Calu3 (cell line): ENCODE measurements around the gene CHST8. TPM values are rescaled to one million over a fixed set of nuclear protein-coding genes. Genes with fewer than 3 reads are reported as not detected.

Experiments
- BruUV-seq: library from RNA; stranded (reverse); fragments of 400-500 nt; replicated peaks from 2 replicates; lab custom pipeline; 2021; lab: Mats Ljungman, UMichigan
- CTCF ChIA-PET: fragments of 300-600 bp; sonication (Branson Sonifier 250); formaldehyde crosslinking; loops from one replicate; lab custom pipeline; 2022; ENCODE audit warnings: antibody characterized with exemption; lab: Charles Lee
- DNase-seq: peaks from one replicate; pipeline ENCODE4 v3.0.0; 2022
- H3K27ac Mint-ChIP-seq: one replicate; pipeline ENCODE4 v1.8.0; 2022; ENCODE audit warnings: mixed read lengths; ENCODE audit not compliant: unreplicated experiment
- H3K27me3 Mint-ChIP-seq: one replicate; pipeline ENCODE4 v1.8.0; 2022; ENCODE audit warnings: mixed read lengths; ENCODE audit not compliant: unreplicated experiment
- H3K36me3 Mint-ChIP-seq: one replicate; pipeline ENCODE4 v1.8.0; 2022; ENCODE audit warnings: mild to moderate bottlenecking, moderate library complexity, mixed read lengths; ENCODE audit not compliant: insufficient read depth, unreplicated experiment
- H3K4me1 Mint-ChIP-seq: one replicate; pipeline ENCODE4 v1.8.0; 2022; ENCODE audit warnings: mild to moderate bottlenecking, low read depth, mixed read lengths; ENCODE audit not compliant: unreplicated experiment
- H3K4me3 Mint-ChIP-seq: one replicate; pipeline ENCODE4 v1.8.0; 2022; ENCODE audit warnings: mild to moderate bottlenecking, low read depth, moderate library complexity, mixed read lengths; ENCODE audit not compliant: unreplicated experiment
- H3K9me3 Mint-ChIP-seq: one replicate; pipeline ENCODE4 v1.8.0; 2022; ENCODE audit warnings: low read depth, mixed read lengths; ENCODE audit not compliant: unreplicated experiment
- intact Hi-C: fragments of 100-400 bp; cut with micrococcal nuclease; formaldehyde crosslinking; loops from one replicate; pipeline ENCODE4 v1.10.0; 2022; ENCODE audit not compliant: unreplicated experiment
- total RNA-seq: library from RNA; stranded (reverse); gene quantifications from 2 replicates; pipeline ENCODE4 v1.2.3, GENCODE V29; 2022
- TF ChIP-seq, protein P1 (sequence below): fragments of 200-600 bp; IDR thresholded peaks from one replicate; pipeline ENCODE4 v1.8.0; 2022; ENCODE audit warnings: antibody characterized with exemption; ENCODE audit not compliant: unreplicated experiment

The CHST8 gene
- total RNA-seq, 1 experiment from 2014 or later: not detected

DNA sequence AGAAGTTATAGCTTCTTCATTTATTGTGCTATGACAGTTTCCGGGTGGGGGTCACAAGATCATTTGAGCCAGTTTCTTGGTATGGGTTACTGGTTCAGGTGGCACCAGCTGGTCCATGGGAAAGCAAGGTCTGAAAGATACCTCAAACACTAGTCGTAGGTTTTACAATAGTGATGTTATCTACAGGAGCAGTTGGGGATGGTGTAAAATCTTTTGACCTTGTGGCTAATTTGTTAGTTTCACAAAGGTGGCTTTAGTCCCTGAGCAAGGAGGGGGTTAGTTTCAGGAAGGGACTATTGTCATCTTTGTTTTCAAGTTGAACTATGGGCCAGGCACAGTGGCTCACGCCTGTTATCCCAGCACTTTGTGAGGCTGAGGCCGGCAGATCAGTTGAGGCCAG is 24.6 kb downstream of the CHST8 start:
- H3K27me3 Mint-ChIP-seq: peaks cover 34% of the 10 kb centered on the region
- TF ChIP-seq, protein P1, sequence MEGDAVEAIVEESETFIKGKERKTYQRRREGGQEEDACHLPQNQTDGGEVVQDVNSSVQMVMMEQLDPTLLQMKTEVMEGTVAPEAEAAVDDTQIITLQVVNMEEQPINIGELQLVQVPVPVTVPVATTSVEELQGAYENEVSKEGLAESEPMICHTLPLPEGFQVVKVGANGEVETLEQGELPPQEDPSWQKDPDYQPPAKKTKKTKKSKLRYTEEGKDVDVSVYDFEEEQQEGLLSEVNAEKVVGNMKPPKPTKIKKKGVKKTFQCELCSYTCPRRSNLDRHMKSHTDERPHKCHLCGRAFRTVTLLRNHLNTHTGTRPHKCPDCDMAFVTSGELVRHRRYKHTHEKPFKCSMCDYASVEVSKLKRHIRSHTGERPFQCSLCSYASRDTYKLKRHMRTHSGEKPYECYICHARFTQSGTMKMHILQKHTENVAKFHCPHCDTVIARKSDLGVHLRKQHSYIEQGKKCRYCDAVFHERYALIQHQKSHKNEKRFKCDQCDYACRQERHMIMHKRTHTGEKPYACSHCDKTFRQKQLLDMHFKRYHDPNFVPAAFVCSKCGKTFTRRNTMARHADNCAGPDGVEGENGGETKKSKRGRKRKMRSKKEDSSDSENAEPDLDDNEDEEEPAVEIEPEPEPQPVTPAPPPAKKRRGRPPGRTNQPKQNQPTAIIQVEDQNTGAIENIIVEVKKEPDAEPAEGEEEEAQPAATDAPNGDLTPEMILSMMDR: no peak
- no peak overlapping the region for H3K27ac Mint-ChIP-seq
- no peak overlapping the region for H3K4me3 Mint-ChIP-seq
- no peaks in the 10 kb centered on the region for H3K9me3 Mint-ChIP-seq
- H3K4me1 Mint-ChIP-seq: no peaks in the 10 kb centered on the region
- no peaks in the 10 kb centered on the region for H3K36me3 Mint-ChIP-seq
- intact Hi-C loops: no loop called here
- no TSS peak for BruUV-seq
- CTCF ChIA-PET: no interaction called here
- no peak for DNase-seq

GRCh38 chr19:33647146-33647545 is 25.4 kb downstream of the CHST8 start:
- TF ChIP-seq, protein P1: no peak
- H3K4me3 Mint-ChIP-seq: no peak overlapping the region
- intact Hi-C loops: no loop called here
- H3K9me3 Mint-ChIP-seq: no peaks in the 10 kb centered on the region
- BruUV-seq: no TSS peak
- CTCF ChIA-PET: no interaction called here
- no peaks in the 10 kb centered on the region for H3K36me3 Mint-ChIP-seq
- H3K27me3 Mint-ChIP-seq: peaks cover 29% of the 10 kb centered on the region
- DNase-seq: no peak
- H3K4me1 Mint-ChIP-seq: no peaks in the 10 kb centered on the region
- H3K27ac Mint-ChIP-seq: no peak overlapping the region

DNA sequence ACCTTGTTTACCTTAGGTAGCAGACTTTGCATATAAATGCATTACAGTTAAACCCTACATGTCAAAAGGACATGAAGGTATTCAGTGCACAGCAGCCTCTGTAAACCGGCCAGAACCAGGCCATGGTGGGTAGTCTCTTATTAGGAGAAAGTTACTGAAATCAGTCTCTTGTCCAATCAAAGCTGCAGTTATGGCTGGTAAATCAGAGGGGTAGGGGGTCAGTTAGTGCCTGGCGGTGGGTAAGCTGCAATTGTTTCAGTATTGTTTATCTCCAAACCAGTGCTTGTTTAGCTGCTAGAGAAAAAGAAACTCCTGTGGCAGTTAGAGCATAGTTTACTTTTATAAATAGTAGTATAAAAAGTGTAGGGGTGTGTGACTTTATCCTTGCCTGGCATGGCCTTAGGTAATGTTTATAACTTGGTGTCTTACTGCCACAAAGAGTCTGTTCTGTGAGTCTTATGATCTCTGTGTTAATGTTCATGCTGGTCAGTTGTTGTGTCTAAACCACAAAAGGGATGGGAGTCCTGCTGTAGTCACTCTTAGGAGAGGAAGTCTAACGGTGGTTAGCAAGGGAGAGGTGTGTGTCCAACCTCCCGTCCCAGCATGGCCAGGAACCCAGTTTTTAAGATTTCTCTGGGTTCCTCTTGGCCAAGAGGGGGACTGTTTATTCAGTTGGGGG is 28.0 kb downstream of the CHST8 start:
- intact Hi-C loops: no loop called here
- TF ChIP-seq, protein P1: no peak
- CTCF ChIA-PET: interaction anchor here (0.6 kb wide), 1 partner anchor 8 kb away, joined by 9 read pairs; no protein-coding TSS in a partner anchor
- Mint-ChIP-seq H3K9me3 (no peaks in the 10 kb centered on the region), H3K4me1 (no peaks in the 10 kb centered on the region), H3K4me3 (no peak overlapping the region), H3K27ac (no peak overlapping the region), H3K27me3 (peaks cover 43% of the 10 kb centered on the region), H3K36me3 (no peaks in the 10 kb centered on the region)
- DNase-seq: no peak
- BruUV-seq: no TSS peak

DNA sequence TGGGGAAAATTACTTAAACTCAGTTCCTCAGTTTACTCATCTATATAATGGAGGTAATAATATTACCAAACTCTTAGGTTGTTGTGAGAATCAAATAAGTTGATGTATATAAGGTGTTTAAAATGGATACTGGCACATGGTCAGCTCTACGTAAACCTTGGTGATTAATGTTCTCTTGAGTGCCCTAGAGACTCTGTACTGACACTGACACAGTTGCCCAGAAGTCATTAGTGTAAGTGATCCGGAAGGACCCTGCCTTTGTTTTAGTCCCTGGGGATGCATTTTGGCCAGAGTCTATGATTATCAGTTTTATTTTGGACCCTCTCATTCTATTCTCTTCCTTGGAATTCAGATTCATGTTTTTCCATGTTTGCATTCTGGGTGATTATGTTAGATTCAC is 31.9 kb downstream of the CHST8 start:
- Mint-ChIP-seq H3K27ac (no peak overlapping the region), H3K9me3 (no peaks in the 10 kb centered on the region), H3K4me3 (no peak overlapping the region), H3K27me3 (peaks cover 32% of the 10 kb centered on the region), H3K4me1 (no peaks in the 10 kb centered on the region), H3K36me3 (no peaks in the 10 kb centered on the region)
- no TSS peak for BruUV-seq
- no peak for DNase-seq
- CTCF ChIA-PET: no interaction called here
- TF ChIP-seq, protein P1: no peak
- intact Hi-C loops: no loop called here
